Fibroblast of peridontal ligament (primary cell): Measurements from ENCODE around the gene CACNA1G.

Experiments used
- DNase-seq: peaks from one replicate; pipeline ENCODE4 v3.0.0-alpha.2; 2010; ENCODE audit errors: extremely low read depth

The CACNA1G gene

GRCh38 chr17:50587571-50587970 is 27.1 kb downstream of the CACNA1G start:
- DNase-seq, result no peak

GRCh38 chr17:50588391-50589049 is 28.0 kb downstream of the CACNA1G start:
- no peak for DNase-seq

- DNase-seq, result peak; percentile 17
Observed at GRCh38 chr17:50589095-50589705, 28.7 kb downstream of the CACNA1G start.

- DNase-seq, result no peak
Observed at GRCh38 chr17:50590946-50591737, 30.6 kb downstream of the CACNA1G start.

- DNase-seq, result no peak
Observed at GRCh38 chr17:50593321-50593720, 32.8 kb downstream of the CACNA1G start.

- DNase-seq, result no peak
Observed at GRCh38 chr17:50594128-50594823, 33.8 kb downstream of the CACNA1G start.

- no peak for DNase-seq
Observed at GRCh38 chr17:50594892-50595291, 34.4 kb downstream of the CACNA1G start.

- DNase-seq, result no peak
Observed at GRCh38 chr17:50596191-50597037, 35.9 kb downstream of the CACNA1G start.

- no peak for DNase-seq
Observed at GRCh38 chr17:50598487-50598886, 38.0 kb downstream of the CACNA1G start.

GRCh38 chr17:50599606-50600005 is 39.1 kb downstream of the CACNA1G start:
- no peak for DNase-seq

GRCh38 chr17:50601823-50602375 is 41.4 kb downstream of the CACNA1G start:
- no peak for DNase-seq

GRCh38 chr17:50602836-50603235 is 42.3 kb downstream of the CACNA1G start:
- no peak for DNase-seq

GRCh38 chr17:50603340-50603739 is 42.8 kb downstream of the CACNA1G start:
- DNase-seq, result no peak

- peak; percentile 37 for DNase-seq
Observed at GRCh38 chr17:50604513-50604912, 44.0 kb downstream of the CACNA1G start.

GRCh38 chr17:50605429-50605828 is 44.9 kb downstream of the CACNA1G start:
- DNase-seq, result no peak

GRCh38 chr17:50607522-50608175 is 47.1 kb downstream of the CACNA1G start:
- no peak for DNase-seq

- DNase-seq, result no peak
Observed at GRCh38 chr17:50608700-50609379, 48.3 kb downstream of the CACNA1G start.

- no peak for DNase-seq
Observed at GRCh38 chr17:50609380-50610074, 49.0 kb downstream of the CACNA1G start.

- no peak for DNase-seq
Observed at GRCh38 chr17:50611634-50612033, 51.1 kb downstream of the CACNA1G start.
